OCI-LY3 (cell line): ENCODE measurements around the gene MAGI1.

Source experiments
- H2AFZ ChIP-seq: fragments of 200-600, 300-600 bp; shearing (Covaris generic); 2 replicates; pipeline ENCODE4 v1.6.0; 2014; ENCODE audit warnings: antibody characterized with exemption, low read depth, low read length
- H3K27ac ChIP-seq: fragments of 200-600, 300-600 bp; sonication (generic); 2 replicates; pipeline ENCODE4 v1.5.1; 2014; ENCODE audit warnings: mild to moderate bottlenecking, low read length, moderate library complexity, mixed read lengths
- H3K27me3 ChIP-seq: fragments of 200-600, 300-600 bp; sonication (generic); 2 replicates; pipeline ENCODE4 v1.6.1; 2014; ENCODE audit warnings: low read depth, low read length, mixed read lengths
- H3K36me3 ChIP-seq: fragments of 200-600, 300-600 bp; sonication (generic); replicated peaks from 2 replicates; pipeline ENCODE3; 2014; ENCODE audit warnings: low read depth, low read length, mixed read lengths
- H3K4me1 ChIP-seq: fragments of 300-600, 200-600 bp; sonication (generic); 2 replicates; pipeline ENCODE4 v1.6.1; 2014; ENCODE audit warnings: low read length, mixed read lengths
- H3K4me2 ChIP-seq: fragments of 200-600, 300-600 bp; sonication (generic); 2 replicates; pipeline ENCODE4 v1.6.1; 2014; ENCODE audit warnings: low read length, mixed read lengths
- H3K4me3 ChIP-seq: fragments of 300-600, 200-600 bp; sonication (generic); 2 replicates; pipeline ENCODE4 v1.5.1; 2014; ENCODE audit warnings: antibody characterized with exemption, mild to moderate bottlenecking, low read length, moderate library complexity
- H3K79me2 ChIP-seq: fragments of 300-600, 200-600 bp; shearing (Covaris generic); 2 replicates; pipeline ENCODE4 v1.6.1; 2014; ENCODE audit warnings: mild to moderate bottlenecking, low read length, mixed read lengths
- H3K9ac ChIP-seq: fragments of 300-600, 200-600 bp; shearing (Covaris generic); 2 replicates; pipeline ENCODE4 v1.6.0; 2014; ENCODE audit warnings: mild to moderate bottlenecking, low read length, moderate library complexity
- H3K9me3 ChIP-seq: fragments of 200-600, 300-600 bp; shearing (Covaris generic); 2 replicates; pipeline ENCODE4 v1.6.1; 2014; ENCODE audit warnings: low read length, mixed read lengths; ENCODE audit not compliant: insufficient read depth
- H4K20me1 ChIP-seq: fragments of 200-600, 300-600 bp; sonication (generic); 2 replicates; pipeline ENCODE4 v1.6.1; 2016; ENCODE audit warnings: low read length, mixed read lengths; ENCODE audit not compliant: insufficient read depth
- EZH2phosphoT487 ChIP-seq: fragments of 200-600 bp; shearing (Covaris generic); IDR thresholded peaks from 2 replicates; pipeline ENCODE4 v1.6.1; 2018; ENCODE audit warnings: antibody characterized with exemption, mixed run types, low read depth
- TF ChIP-seq, protein P1 (sequence below): fragments of 200-600, 300-600 bp; sonication (generic); IDR thresholded peaks from 2 replicates; pipeline ENCODE4 v1.5.1; 2014; ENCODE audit warnings: antibody characterized with exemption, low read length, low read depth

The MAGI1 gene

GRCh38 chr3:66010348-66010738 lies 28.4 kb downstream of the MAGI1 start:
- H3K79me2 ChIP-seq, result no peaks in the 10 kb centered on the region
- H3K4me2 ChIP-seq, result no peak overlapping the region
- no peaks in the 10 kb centered on the region for H3K9me3 ChIP-seq
- no peaks in the 10 kb centered on the region for H3K36me3 ChIP-seq
- H3K9ac ChIP-seq, result no peak overlapping the region
- no peak for TF ChIP-seq EZH2phosphoT487
- H4K20me1 ChIP-seq, result no peaks in the 10 kb centered on the region
- no peaks in the 10 kb centered on the region for H3K4me1 ChIP-seq
- no peak overlapping the region for H3K4me3 ChIP-seq
- H3K27me3 ChIP-seq, result peaks cover 5% of the 10 kb centered on the region; the same call in 1 of the 2 replicates
- H2AFZ ChIP-seq, result no peak overlapping the region
- H3K27ac ChIP-seq, result no peak overlapping the region

- no peaks in the 10 kb centered on the region for H3K4me1 ChIP-seq
- H4K20me1 ChIP-seq, result no peaks in the 10 kb centered on the region
- H3K4me3 ChIP-seq, result no peak overlapping the region
- H3K27me3 ChIP-seq, result no peaks in the 10 kb centered on the region; the same call in 1 of the 2 replicates
- H3K9me3 ChIP-seq, result no peaks in the 10 kb centered on the region
- no peak overlapping the region for H3K4me2 ChIP-seq
- H3K79me2 ChIP-seq, result no peaks in the 10 kb centered on the region
- H3K36me3 ChIP-seq, result no peaks in the 10 kb centered on the region
- H2AFZ ChIP-seq, result no peak overlapping the region
- TF ChIP-seq, protein P1, sequence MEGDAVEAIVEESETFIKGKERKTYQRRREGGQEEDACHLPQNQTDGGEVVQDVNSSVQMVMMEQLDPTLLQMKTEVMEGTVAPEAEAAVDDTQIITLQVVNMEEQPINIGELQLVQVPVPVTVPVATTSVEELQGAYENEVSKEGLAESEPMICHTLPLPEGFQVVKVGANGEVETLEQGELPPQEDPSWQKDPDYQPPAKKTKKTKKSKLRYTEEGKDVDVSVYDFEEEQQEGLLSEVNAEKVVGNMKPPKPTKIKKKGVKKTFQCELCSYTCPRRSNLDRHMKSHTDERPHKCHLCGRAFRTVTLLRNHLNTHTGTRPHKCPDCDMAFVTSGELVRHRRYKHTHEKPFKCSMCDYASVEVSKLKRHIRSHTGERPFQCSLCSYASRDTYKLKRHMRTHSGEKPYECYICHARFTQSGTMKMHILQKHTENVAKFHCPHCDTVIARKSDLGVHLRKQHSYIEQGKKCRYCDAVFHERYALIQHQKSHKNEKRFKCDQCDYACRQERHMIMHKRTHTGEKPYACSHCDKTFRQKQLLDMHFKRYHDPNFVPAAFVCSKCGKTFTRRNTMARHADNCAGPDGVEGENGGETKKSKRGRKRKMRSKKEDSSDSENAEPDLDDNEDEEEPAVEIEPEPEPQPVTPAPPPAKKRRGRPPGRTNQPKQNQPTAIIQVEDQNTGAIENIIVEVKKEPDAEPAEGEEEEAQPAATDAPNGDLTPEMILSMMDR, result no peak
- TF ChIP-seq EZH2phosphoT487, result no peak
- H3K27ac ChIP-seq, result no peak overlapping the region
- no peak overlapping the region for H3K9ac ChIP-seq
These were observed 34.5 kb downstream of the MAGI1 start for GRCh38 chr3:66004244-66004643.

DNA sequence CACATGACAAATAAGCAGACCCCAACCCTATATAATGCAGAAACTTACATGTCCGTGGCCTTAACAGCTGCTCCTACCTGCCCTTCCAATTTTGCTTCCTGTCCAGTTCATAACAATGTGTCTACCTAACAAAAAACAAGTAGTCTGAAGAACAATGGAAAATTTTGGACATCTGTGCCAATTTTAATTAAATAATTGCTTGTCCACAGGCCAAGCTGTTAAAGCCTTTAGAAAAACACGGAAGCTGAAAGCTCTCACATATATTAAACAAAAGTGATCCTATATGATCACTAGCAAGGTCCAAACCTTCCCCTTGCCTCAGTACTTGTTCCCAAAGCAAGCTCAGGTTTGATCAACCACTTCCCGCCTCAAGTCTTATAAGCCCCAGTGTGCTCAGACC lies 37.1 kb downstream of the MAGI1 start:
- Histone ChIP-seq H3K79me2 (no peaks in the 10 kb centered on the region), H2AFZ (no peak overlapping the region), H3K9ac (no peak overlapping the region), H4K20me1 (no peaks in the 10 kb centered on the region), H3K4me3 (no peak overlapping the region), H3K4me2 (no peak overlapping the region), H3K36me3 (no peaks in the 10 kb centered on the region), H3K4me1 (no peaks in the 10 kb centered on the region), H3K27me3 (no peaks in the 10 kb centered on the region; the same call in 1 of the 2 replicates), H3K27ac (no peak overlapping the region), H3K9me3 (no peaks in the 10 kb centered on the region)
- TF ChIP-seq, protein P1, result no peak
- no peak for TF ChIP-seq EZH2phosphoT487

- Histone ChIP-seq H3K4me1 (no peaks in the 10 kb centered on the region), H3K4me2 (no peak overlapping the region), H3K27me3 (no peaks in the 10 kb centered on the region), H3K9me3 (no peaks in the 10 kb centered on the region), H3K9ac (no peak overlapping the region), H2AFZ (no peak overlapping the region), H3K36me3 (no peaks in the 10 kb centered on the region), H3K4me3 (no peak overlapping the region), H3K79me2 (no peaks in the 10 kb centered on the region), H3K27ac (no peak overlapping the region), H4K20me1 (no peaks in the 10 kb centered on the region)
- TF ChIP-seq, protein P1, result no peak
- no peak for TF ChIP-seq EZH2phosphoT487
These were observed 38.2 kb downstream of the MAGI1 start for GRCh38 chr3:66000506-66000905.

- H4K20me1 ChIP-seq, result no peaks in the 10 kb centered on the region
- no peaks in the 10 kb centered on the region for H3K79me2 ChIP-seq
- H3K27ac ChIP-seq, result no peak overlapping the region
- H3K4me3 ChIP-seq, result no peak overlapping the region
- TF ChIP-seq EZH2phosphoT487, result no peak
- TF ChIP-seq, protein P1, result no peak
- peaks cover 4% of the 10 kb centered on the region; the same call in 1 of the 2 replicates for H3K27me3 ChIP-seq
- no peaks in the 10 kb centered on the region for H3K4me1 ChIP-seq
- no peak overlapping the region for H3K9ac ChIP-seq
- no peaks in the 10 kb centered on the region for H3K9me3 ChIP-seq
- no peak overlapping the region for H3K4me2 ChIP-seq
- H2AFZ ChIP-seq, result no peak overlapping the region
- H3K36me3 ChIP-seq, result no peaks in the 10 kb centered on the region
These were observed 39.1 kb downstream of the MAGI1 start for GRCh38 chr3:65999606-66000005.
